ENCODE data around the gene DHX40. TPM values are rescaled to one million over a fixed set of nuclear protein-coding genes. Genes with fewer than 3 reads are reported as not detected.

The DHX40 gene
- total and polyA plus RNA-seq, 2 of the 13 experiments (the other 11 are each of a cell fraction or from before 2014, with no cell fraction given): 22.2 to 37.0 TPM

GRCh38 chr17:59619298-59620063, 54.1 kb downstream of the DHX40 start, which contains the start of gene CLTC (continued):
- peak; percentile 37; the same call in 1 of the 2 replicates for TF ChIP-seq ZNF609 (CRISPR knock-in tag; IDR thresholded peaks at IDR 0.05; ENCODE audit: borderline replicate concordance)
- peak; percentile 91 for TF ChIP-seq RARG (CRISPR knock-in tag; IDR thresholded peaks at IDR 0.05; ENCODE audit: low read depth)
- peak; percentile 98 for TF ChIP-seq KMT2B (CRISPR knock-in tag; IDR thresholded peaks at IDR 0.05)
- peak; percentile 73 for TF ChIP-seq HOXD1 (CRISPR knock-in tag; IDR thresholded peaks at IDR 0.05)
- TF ChIP-seq, protein P1, sequence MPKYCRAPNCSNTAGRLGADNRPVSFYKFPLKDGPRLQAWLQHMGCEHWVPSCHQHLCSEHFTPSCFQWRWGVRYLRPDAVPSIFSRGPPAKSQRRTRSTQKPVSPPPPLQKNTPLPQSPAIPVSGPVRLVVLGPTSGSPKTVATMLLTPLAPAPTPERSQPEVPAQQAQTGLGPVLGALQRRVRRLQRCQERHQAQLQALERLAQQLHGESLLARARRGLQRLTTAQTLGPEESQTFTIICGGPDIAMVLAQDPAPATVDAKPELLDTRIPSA (CRISPR knock-in tag; IDR thresholded peaks at IDR 0.05; ENCODE audit: borderline replicate concordance): peak; percentile 82; the same call in 1 of the 2 replicates
- TF ChIP-seq NFE2L1 (CRISPR knock-in tag; IDR thresholded peaks at IDR 0.05; ENCODE audit: borderline replicate concordance): peak; percentile 99
- TF ChIP-seq HOXA9 (CRISPR knock-in tag; IDR thresholded peaks at IDR 0.05; ENCODE audit: borderline replicate concordance): peak; percentile 83; the same call in 1 of the 2 replicates
- peak; percentile 76; the same call in 1 of the 2 replicates for TF ChIP-seq NCOR1 (IDR thresholded peaks at IDR 0.05; ENCODE audit: borderline replicate concordance, low read length)
- TF ChIP-seq CEBPB (IDR thresholded peaks at IDR 0.05; ENCODE audit: borderline replicate concordance, low read depth, low read length): no peak
- no peak for TF ChIP-seq ZBTB37 (CRISPR knock-in tag; IDR thresholded peaks at IDR 0.05)
- 0 out of 2 replicates have a peak, but pooled peaks have one; percentile 39 for TF ChIP-seq ZNF468 (CRISPR knock-in tag; IDR thresholded peaks at IDR 0.05)
- peak; percentile 80 for TF ChIP-seq PRPF4 (IDR thresholded peaks at IDR 0.05; ENCODE audit: low read depth, low read length, poor library complexity, severe bottlenecking)
- peak; percentile 97 for TF ChIP-seq CREB1 (IDR thresholded peaks at IDR 0.05)
- TF ChIP-seq CREB1 (CRISPR knock-in tag; IDR thresholded peaks at IDR 0.05): peak; percentile 98
- peak; percentile 96 for TF ChIP-seq ZNF350 (CRISPR knock-in tag; IDR thresholded peaks at IDR 0.05; ENCODE audit: borderline replicate concordance, low read depth)
- TF ChIP-seq, protein P2, sequence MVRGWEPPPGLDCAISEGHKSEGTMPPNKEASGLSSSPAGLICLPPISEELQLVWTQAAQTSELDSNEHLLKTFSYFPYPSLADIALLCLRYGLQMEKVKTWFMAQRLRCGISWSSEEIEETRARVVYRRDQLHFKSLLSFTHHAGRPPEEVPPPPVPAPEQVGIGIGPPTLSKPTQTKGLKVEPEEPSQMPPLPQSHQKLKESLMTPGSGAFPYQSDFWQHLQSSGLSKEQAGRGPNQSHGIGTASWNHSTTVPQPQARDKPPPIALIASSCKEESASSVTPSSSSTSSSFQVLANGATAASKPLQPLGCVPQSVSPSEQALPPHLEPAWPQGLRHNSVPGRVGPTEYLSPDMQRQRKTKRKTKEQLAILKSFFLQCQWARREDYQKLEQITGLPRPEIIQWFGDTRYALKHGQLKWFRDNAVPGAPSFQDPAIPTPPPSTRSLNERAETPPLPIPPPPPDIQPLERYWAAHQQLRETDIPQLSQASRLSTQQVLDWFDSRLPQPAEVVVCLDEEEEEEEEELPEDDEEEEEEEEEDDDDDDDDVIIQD (CRISPR knock-in tag; IDR thresholded peaks at IDR 0.05; ENCODE audit: low read depth): peak; percentile 77; the same call in 1 of the 2 replicates
- TF ChIP-seq BRCA1 (CRISPR knock-in tag; IDR thresholded peaks at IDR 0.05): no peak
- TF ChIP-seq ZFP90 (CRISPR knock-in tag; IDR thresholded peaks at IDR 0.05; ENCODE audit: borderline replicate concordance): peak; percentile 54
- TF ChIP-seq TOPORS (CRISPR knock-in tag; IDR thresholded peaks at IDR 0.05): no peak
- peak; percentile 71 for TF ChIP-seq HNF4G (IDR thresholded peaks at IDR 0.05; ENCODE audit: borderline replicate concordance, low read depth, low read length)
- no peak; the same call in none of the 2 replicates for TF ChIP-seq HNF4G (CRISPR knock-in tag; IDR thresholded peaks at IDR 0.05; ENCODE audit: borderline replicate concordance, low read depth)

All from HepG2 (cell line).